Right lobe of liver (tissue), 4 donors: ENCODE data around the gene CASP1.

Source experiments
- POLR2A ChIP-seq: fragments of 450-650 bp; IDR thresholded peaks from one replicate; pipeline ENCODE4 v1.6.1; 2017; ENCODE audit warnings: antibody characterized with exemption, mild to moderate bottlenecking
- TF ChIP-seq, protein P1 (sequence below), 4 donors: fragments of 200-600 bp in 3 of 4; fragments of 450-650 bp in 1 of 4; IDR thresholded peaks; one replicate each; pipeline versions ENCODE4 v1.5.1 to v1.8.0; 2016 to 2022; ENCODE audit warnings: antibody characterized with exemption in 4 of 4, mild to moderate bottlenecking in 2 of 4
- donor health status: DM: no; HTN: no; CAD: no.
- donor health status: DM: no; HTN: no; CAD: no.
- donor health status: DM: no; HTN: yes; CAD: no.

DNA sequence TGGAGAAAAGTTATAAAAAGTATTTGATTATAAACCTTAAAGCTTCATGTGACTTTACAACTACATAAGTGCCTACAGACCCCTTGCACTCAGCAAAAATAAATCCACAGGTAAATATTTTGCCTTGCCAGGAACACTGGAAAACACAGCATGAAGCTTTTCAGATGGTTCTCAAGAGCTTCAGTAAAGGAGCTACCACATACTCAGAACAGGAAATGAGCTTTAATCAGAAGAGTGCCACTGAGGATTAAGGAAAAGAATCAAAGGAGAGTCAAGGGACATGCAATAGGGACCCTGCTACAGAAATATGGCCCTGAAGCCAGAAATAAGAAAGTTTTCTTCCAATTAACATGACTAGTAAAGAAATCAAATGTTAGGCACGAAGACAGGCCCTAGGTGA is 1.2 kb downstream of the CASP1 start:
- TF ChIP-seq, protein P1, sequence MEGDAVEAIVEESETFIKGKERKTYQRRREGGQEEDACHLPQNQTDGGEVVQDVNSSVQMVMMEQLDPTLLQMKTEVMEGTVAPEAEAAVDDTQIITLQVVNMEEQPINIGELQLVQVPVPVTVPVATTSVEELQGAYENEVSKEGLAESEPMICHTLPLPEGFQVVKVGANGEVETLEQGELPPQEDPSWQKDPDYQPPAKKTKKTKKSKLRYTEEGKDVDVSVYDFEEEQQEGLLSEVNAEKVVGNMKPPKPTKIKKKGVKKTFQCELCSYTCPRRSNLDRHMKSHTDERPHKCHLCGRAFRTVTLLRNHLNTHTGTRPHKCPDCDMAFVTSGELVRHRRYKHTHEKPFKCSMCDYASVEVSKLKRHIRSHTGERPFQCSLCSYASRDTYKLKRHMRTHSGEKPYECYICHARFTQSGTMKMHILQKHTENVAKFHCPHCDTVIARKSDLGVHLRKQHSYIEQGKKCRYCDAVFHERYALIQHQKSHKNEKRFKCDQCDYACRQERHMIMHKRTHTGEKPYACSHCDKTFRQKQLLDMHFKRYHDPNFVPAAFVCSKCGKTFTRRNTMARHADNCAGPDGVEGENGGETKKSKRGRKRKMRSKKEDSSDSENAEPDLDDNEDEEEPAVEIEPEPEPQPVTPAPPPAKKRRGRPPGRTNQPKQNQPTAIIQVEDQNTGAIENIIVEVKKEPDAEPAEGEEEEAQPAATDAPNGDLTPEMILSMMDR (IDR thresholded peaks at IDR 0.05): no peak
- TF ChIP-seq POLR2A: no peak
